Measurements from ENCODE around the gene TMPRSS9.
"Not testable (repeated sequence)": the region's sequence is repeated elsewhere in the genome, so short reads cannot be mapped to it uniquely, and the experiment has no call there.

TMPRSS9 gene

DNA sequence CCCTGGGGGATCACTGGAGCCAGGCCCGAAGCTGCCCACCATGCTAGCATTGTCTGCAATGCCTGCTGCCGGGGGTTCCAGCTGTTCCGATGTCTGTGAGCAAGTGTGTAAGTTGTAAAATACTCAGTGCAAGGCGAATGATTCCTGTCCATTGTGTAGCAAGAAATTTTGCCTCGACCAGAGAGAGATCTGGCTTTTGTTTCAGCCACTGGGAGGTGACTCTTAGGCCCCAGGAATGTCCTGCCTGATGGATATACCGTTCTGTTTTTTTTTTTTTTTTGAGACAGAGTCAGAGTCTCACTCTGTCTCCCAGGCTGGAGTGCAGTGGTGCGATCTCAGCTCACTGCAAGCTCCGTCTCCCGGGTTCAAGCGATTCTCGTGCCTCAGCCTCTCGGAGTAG is 108.5 kb downstream of the TMPRSS9 start:
- DNase-seq: no peak

DNA sequence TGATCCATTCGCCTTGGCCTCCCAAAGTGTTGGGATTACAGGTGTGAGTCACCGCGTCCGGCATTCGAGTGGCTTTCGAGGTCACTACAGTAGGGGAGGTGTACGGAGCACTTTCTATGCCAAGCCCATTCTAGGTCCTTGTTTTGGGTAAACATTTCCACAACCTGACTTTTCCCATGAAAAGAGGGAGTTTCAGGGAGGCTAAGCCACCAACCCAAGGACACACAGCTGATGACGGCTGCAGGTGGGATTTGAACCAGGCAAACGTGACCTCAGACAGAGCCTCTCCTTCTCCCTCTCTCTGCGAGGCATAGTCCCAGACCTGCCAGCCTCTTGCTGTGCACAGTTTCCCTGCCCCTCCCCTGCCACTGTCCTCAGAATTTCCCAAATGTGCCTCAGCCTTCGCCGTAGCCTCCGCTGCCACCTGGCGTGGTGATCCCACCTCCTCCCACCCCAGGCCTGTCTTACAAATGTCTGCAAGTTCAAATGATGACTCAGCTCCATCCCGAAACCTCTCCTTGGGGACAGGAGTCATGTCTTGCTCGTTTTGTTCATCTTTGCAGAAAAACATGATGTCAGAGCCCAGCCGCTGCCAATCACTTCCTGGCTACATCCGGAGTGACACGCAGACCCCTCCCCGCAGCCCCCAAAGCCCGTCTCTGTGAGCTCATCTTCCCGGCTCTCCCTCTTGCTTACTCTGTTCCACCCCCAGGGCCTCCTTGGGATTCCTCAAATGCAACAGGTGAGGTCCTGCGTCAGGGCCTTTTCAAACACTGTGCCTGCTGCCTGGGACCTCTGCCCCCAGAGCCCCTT is 109.2 kb downstream of the TMPRSS9 start:
- no peak for DNase-seq

DNA sequence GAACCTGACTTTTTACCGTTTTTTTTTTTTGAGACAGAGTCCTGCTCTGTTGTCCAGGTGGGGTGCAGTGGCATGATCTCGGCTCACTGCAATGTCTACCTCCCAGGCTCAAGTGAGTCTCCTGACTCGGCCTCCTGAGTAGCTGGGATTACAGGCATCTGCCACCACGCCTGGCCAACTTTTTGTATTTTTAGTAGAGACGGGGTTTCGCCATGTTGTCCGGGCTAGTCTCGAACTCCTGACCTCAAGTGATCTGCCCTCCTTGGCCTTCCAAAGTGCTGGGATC is 109.8 kb downstream of the TMPRSS9 start:
- DNase-seq: not testable (repeated sequence)

DNA sequence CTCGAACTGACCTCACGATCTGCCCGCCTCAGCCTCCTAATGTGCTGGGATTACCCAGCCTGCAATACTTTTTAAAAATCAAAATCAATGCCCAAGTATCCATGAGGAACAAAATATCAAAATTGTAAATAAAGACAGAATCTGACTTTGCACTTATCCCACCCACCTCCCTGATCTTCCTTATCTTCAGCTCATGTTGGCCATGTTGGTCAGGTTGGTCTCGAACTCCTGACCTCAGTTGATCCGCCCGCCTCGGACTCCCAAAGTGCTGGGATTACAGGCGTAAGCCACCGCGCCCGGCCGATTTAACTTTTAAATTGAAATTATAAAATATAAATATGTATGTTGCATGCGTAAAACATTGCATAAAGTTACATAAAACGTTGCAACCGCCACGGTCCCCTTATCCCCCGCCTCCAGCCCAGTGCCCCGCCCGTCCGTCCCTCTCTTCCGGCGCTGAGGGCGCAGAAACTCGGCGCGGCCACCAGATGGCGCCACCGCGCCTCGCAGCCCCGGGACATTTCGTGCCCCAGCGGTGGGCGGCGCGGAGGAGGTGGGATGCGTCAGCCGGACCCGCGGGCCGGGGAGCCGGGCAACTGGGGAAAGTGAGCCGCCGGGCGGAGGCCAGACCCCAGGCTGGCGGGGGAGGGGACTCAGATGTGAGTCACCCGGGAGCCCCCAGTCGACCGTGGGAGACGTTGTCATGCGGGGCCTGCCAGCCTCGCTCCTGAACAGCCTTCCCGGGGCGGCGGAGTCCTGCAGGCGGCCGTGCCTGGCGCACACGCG is 114.4 kb downstream of the TMPRSS9 start:
- peak; percentile 31 for DNase-seq

DNA sequence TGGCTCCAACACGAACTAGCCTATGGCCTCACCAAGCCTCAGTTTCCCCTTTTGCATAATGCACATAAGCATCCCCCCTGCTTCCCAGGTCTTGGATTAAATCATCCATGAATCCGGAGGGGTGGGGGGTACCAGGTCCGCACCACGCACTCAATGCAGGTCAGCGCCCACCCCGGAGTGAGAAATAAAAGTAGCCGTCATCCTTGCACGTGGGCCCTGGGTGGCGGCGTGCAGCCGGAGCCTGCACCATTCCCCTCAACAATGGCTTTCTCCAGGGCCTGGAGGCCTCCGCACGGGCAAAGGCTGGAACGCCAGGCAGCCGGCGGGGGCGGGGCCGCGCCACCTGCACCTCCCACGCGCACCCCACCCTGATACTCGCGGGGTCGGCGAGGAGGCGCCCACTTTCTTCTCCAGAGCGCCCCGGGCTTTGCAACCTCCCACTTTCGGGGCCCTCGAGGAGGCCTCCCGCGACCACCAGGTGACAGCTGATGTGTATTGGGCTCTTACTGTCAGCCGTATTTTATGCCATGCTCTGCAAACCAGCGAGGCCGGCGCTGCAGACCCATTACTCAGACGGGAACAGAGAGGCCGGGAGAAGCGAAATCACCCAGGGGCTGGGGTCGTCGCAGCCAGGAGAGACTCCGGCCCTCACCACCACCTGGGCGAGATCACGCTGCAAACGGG is 115.1 kb downstream of the TMPRSS9 start:
- DNase-seq: peak; percentile 24

All from SIG-M5 (cell line).